DMS114 treated with DMSO at 0.1 percent for 48 hours (cell line): ENCODE measurements around the gene LRP1-AS.
"Not testable (repeated sequence)": the region's sequence is repeated elsewhere in the genome, so short reads cannot be mapped to it uniquely, and the experiment has no call there.

Experiments
- DNase-seq: peaks from one replicate; lab custom pipeline; 2025; ENCODE audit not compliant: unreplicated experiment; lab: John Stamatoyannopoulos, UW

The LRP1-AS gene

DNA sequence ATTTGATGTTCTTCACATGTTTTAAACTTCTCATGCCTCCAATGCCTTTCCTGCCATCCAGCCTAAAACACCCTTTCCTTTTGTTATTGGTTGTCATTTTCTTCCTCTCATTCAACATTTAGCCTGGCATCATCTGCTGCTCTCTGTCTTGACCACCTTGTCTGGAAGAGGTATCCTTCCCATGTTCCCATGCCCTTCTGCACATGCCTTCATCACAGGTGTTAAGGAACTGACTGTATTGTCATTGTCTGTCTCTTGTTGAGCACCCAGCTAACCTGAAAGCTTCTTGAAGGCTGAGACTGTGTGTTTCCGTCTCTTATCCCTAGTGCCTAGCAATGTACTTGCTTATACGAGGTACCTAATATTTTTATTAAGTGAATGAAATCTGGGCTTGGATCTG lies 23.6 kb downstream of the LRP1-AS start:
- DNase-seq = no peak

- not testable (repeated sequence) for DNase-seq
Observed at GRCh38 chr12:57120718-57121117, 26.7 kb downstream of the LRP1-AS start.

- no peak for DNase-seq
Observed at GRCh38 chr12:57119294-57120085, 27.9 kb downstream of the LRP1-AS start.

DNA sequence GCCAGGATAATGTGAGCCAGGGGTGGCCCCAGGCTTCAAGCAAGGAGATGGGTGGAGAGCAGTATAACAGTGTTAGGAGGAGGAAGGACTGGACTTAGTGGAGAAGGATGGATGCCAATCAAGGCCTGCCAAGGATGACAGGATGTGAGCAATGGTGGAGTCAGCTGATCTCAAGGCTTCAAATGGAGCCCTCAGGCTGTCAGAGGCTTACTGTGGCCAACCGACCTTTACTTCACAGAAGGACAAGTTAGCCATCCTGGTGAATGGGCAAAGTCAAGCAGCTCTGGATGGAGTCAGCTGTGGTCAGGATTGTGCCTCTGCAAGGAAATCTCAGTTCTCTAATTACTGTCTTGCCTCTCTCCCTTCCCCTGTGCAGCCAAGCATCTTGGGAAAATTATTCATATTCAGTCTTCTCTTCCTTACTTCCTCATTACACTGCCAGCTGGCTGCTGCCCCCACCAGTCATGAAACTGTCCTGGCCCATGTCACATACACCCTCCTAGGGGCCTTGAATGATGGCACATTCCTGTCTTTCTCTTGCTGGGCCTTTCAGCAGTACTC lies 28.6 kb downstream of the LRP1-AS start:
- no peak for DNase-seq

DNA sequence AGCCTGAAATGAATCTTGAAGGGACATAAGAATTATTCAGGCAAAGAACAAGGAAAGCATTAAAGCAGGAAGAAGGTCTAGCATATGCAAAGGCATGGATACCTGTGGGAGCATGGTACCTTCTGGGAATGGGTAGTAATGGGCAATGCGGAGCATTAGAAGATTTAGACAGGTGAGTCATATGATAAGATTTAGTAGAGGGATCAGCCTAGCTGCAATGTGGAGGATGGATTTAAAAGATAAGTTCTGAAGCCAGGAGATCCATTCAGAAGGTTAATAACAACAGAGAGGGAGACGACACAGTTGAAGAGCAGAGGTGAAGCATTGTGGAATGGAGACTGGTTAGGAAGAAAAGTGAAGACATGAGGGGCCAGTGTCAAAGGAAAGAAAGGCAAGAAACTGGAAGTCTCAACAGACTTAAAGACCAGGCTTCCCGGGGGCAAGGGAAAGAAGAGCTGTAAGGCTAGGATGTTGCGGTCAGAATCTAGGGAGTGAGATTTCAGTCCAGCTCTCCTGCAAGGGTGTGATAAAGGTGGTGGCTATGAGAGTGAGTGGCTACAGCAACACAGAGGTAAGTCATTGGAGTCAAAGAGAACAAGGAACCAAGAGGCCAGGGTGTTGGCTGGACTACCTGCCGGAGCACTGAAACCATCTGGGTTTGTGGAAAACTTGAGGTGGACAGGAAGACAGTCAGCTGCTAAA lies 30.7 kb downstream of the LRP1-AS start:
- no peak for DNase-seq

DNA sequence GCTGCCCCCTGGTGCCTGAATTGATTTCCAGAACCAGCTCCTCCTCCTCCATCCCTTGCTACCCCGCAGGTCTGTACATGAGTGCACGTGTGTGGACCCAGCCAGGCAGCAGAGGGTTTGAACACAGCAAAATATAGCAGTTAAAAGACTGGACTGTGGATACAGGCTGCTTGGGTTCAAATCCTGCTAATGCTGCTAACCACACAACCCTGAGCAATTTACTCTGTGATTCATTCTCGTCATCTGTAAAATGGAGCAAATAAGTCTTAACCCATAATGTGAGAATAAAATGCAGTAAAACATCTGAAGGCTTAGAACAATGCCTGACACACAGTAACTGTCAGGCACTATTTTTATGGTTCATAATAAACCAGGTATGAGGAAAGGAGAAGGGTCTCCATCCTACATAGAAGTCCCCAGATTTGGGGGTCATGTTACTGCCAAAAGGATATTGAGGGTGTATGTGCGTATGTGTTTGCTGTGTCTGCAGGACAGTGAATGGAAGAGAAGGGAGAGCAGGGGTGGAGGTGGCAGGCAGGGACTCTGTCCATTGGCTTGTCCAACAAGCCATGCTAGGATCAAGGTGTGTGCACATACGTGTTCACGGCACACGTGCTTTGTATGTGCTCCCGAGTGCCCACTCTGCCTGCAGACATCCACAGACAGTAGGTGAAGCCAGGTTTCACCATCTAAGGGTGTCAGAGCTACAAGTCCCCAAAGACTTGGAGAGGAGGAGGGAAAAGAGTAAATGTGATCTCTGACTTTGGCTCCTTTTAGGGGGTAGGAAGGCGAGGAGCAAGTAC lies 34.7 kb downstream of the LRP1-AS start:
- no peak for DNase-seq

DNA sequence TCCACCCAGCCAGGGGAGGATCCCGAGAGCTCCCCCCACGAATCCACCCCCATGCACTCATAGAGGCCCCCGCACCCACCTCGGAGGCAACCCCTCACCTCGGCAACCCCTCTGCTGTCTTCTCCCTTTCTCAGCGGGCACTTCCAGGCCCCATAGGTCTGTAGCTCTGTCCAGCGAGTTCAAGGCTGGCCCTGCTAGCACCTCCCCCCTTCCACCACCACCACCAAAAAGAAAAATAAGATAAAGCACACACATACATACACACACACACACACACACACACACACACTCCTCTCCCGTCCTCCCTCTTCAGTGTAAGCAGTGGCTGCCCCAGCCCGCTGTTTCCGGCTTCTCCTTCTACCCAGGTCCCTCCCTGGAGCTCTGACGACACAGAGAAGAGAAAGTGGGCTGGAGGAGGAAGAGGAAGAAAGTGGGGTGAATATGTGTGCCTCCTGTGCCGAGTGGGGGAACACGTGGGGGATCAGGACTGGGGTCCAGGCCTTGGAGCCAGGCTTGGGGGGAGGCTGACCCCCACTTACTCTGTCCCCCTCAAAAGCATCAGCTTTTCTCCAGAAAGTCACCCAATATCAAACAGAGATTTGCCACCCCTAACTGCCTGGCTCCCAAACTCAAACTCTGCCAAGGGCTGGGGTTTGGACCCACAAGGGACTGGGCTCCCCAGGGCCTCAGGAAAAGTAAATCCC lies 36.2 kb downstream of the LRP1-AS start, which contains the start of gene STAT6:
Gene STAT6, minus strand, starts transcription at position 332 of the 704 bp plus-strand sequence. CDS start 3,084 bp downstream, outside the sequence.
- peak; percentile 43 for DNase-seq

- peak; percentile 54 for DNase-seq
Observed at GRCh38 chr12:57110104-57111030, 37.1 kb downstream of the LRP1-AS start.

DNA sequence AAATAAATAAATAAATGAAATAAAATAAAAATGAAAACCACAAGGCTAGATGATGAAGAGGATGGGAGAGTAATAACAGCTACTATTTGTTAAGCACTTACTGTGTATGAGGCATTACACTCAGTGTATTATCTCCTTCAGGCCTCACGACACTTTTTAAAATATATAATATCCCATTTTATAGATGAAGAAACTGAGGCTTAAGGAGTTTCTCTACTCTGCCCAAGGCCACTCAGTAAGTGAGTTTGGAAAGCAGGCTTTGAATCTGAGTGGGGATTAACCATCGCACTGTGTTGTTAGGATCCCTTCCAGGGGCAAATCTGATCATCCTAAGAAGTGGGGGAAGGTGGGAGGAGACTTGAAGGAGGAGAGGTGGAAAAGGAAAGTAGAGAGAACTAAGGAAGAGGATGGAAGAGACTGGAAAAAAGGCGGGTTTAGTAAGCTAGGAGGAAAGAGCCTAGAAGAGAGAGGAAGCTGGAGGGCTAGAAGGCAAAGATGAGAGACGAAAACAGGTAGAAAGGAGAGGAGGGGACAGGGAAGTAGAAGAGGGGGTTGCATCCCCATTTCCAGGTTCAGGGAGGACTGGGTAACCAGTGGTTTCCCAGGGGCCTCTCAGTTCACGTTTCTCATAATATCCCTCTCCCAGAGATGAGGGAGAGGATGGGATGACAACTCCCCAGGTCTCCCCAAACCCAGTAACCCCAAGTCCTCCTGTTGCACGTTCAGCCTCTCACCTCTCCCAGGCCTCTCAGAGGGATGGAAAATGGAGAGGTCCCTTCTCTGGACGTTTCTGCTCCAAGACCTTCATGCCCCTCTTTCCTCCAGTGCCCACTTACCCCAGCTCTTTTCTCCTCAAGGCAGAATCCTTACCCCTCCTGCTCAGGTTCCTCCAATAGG lies 38.0 kb downstream of the LRP1-AS start:
- no peak for DNase-seq

DNA sequence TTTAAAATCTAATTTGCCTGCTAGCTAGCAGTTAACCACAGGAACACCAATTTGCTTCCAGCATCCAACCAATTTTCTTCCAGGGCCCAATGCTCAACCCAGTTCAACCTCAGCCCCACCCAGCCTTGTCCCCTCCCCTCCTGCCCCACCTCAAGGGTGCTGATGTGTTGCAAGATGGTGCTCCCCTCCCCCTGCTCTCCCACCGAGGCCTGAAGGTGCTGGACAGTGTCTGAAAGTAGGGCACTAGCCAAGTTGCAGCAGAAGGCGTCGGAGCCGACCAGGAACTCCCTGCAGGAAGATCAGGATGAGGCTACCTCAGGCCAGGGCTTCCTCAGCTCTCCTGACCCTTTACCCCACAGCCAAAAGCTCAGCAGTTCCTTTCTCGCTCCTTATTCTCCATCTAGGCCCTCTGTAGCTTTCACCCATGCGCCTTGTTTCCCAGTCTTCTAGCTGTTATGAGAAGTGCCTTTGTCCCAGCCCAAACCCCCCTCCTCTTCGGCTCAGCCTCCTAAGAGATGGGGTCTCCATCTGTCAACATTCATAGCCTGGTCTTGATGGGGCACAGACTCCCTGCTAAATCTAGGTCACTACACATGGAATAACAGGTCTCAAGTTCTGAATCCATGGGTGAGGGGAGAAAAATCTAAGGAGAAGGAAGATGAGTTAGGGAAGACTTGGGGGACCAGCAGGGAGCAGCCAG lies 39.8 kb downstream of the LRP1-AS start:
- DNase-seq = no peak

DNA sequence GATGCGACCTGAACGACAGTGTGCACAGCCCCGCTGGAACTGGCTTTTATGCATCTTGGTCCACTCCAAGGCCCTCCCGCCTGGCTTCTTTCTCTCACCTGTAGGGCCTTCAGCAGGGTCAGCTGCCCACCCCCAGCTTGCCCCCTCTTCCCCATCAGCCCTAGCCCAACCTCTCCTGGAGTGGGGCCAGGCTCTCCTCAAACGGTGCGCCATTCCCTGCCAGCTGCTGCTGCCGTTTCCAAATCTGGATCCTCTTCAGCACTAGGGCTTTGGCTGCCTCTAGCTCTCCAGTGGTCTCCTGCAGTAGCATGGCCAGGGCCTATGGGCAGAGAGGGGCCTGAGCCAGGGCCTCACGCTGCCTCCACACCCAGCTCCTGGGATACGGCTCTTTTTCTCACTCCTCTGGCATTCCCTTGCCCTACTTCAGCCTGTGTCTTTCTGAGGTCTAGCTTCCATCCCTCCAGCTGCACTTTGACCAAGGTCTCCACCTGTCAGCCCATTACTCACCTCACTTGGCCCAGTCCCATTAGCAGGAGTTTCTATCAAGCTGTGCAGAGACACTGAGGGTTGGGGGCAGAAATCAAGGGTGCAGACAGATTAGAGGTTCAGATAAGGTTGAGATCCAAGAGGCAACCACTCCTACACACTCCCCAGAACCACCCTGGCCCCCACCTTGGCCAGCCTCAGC lies 41.3 kb downstream of the LRP1-AS start:
- DNase-seq = no peak

DNA sequence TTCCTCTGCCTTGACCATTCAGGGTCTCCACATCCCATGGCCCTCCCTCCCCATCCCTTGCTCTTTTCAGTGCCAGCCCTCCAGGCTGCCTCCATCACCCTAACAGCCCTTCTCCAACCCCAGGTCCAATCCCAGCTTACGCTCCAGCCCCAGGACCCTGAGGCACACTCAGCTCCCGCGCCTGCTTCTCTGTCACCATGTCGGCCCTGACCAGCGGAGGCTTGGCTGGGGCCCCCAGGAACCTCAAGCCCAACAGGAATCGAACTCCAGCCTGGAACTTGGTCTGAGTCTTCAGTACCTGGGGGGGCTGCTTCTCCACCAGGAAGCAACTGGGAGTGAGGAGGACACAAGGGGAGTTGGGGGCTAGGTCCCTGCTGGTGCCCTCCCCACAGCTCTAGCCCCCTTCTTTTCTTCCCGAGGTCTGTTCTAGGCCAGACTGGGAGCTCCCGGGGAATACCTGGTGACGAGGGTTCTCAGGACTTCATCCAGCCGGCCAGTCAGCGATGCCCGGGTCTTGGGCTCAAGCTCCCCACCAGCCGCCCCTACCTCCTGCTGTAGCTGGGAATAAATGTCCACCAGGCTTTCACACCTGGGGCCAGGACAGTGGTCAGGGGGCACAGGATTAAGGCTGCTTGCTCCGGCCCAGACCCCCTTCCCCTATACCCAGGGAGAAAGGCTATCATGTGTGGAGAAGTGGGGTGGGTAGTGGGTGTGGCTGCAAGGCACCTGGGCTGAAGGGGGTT lies 42.2 kb downstream of the LRP1-AS start:
- DNase-seq = no peak

GRCh38 chr12:57104292-57104910 lies 43.0 kb downstream of the LRP1-AS start:
- no peak for DNase-seq

- DNase-seq = no peak
Observed at GRCh38 chr12:57103856-57104255, 43.6 kb downstream of the LRP1-AS start.

GRCh38 chr12:57101892-57102695 lies 45.3 kb downstream of the LRP1-AS start:
- DNase-seq = no peak
